ENCODE results near the gene C11orf98.
A peak's percentile ranks its signal among the peaks of the same experiment; 100 is the strongest.

DNA sequence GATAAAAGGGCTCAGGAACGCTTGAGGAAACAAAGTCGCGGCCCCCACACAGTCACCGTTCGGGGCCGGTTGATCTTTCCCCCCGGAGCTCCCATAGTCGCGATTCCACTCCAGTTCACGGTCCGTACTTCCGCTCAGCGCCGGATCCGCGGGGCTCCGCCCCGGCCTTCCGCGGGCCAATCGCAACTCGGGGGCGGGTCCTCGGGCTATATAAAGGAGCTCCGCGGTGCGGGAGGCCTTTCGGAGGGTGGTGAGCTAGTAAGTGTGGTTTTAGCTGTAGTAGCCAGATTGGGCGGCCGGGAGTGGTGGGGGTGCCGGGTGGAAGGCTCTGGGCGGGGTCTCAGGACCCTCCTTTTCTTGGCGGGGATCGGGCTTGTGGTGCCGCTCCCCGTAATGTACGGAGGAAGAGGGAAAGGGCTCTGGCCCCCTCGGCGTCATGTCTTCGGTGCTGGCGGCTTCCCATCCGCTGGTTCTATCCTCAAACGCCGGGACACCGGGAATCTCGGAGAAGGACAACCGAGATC, at the start of gene C11orf98, which contains the start of gene CSKMT:
- peak in 1 of 6 experiments; percentile 11 for TF ChIP-seq CTCF (IDR thresholded peaks at IDR 0.05)
- TF ChIP-seq POLR2A (IDR thresholded peaks at IDR 0.05) = peak in 3 of 4 donors; percentile 91 to 99 (median 98)
- peak; percentile 96 to 100 for TF ChIP-seq POLR2AphosphoS5 (IDR thresholded peaks at IDR 0.05)
- no peak for TF ChIP-seq EP300 (IDR thresholded peaks at IDR 0.05)
